IgD-negative memory B cell (primary cell): ENCODE results near the gene CASQ1. TPM values are rescaled to one million over a fixed set of nuclear protein-coding genes. Genes with fewer than 3 reads are reported as not detected.

Source experiments
- H3K27ac Mint-ChIP-seq, 3 donors: one replicate each; pipeline ENCODE4 v1.8.0; 2020 to 2022; ENCODE audit warnings: mild to moderate bottlenecking in 3 of 3, mixed read lengths in 3 of 3, moderate library complexity in 1 of 3
- H3K27me3 Mint-ChIP-seq: one replicate; pipeline ENCODE4 v1.8.0; 2021; ENCODE audit warnings: mixed read lengths
- H3K36me3 Mint-ChIP-seq: one replicate; pipeline ENCODE4 v1.8.0; 2020; ENCODE audit warnings: mild to moderate bottlenecking, mixed read lengths
- H3K4me1 Mint-ChIP-seq, 3 donors: one replicate each; pipeline ENCODE4 v1.8.0; 2020 to 2022; ENCODE audit warnings: mixed read lengths in 3 of 3, mild to moderate bottlenecking in 1 of 3
- H3K4me3 Mint-ChIP-seq, 4 donors: one replicate each; pipeline ENCODE4 v1.8.0; 2020 to 2022; ENCODE audit warnings: mild to moderate bottlenecking in 4 of 4, mixed read lengths in 4 of 4, moderate library complexity in 3 of 4
- H3K9me3 Mint-ChIP-seq, 3 donors: one replicate each; pipeline ENCODE4 v1.8.0; 2020 to 2021; ENCODE audit warnings: mixed read lengths in 3 of 3, mild to moderate bottlenecking in 1 of 3
- polyA plus RNA-seq: library from polyadenylated mRNA; unstranded; fragments of 300-500 nt; fragmentation: Illumina TruSeq; gene quantifications from one replicate; pipeline ENCODE4 v1.2.3, GENCODE V29; 2021

The CASQ1 gene
- polyA plus RNA-seq, 1 donor from 2014 or later: not detected

GRCh38 chr1:160186246-160186645 is 4.1 kb upstream of the CASQ1 start:
- H3K4me1 Mint-ChIP-seq: no peaks in the 10 kb centered on the region
- no peak overlapping the region for H3K27ac Mint-ChIP-seq
- H3K9me3 Mint-ChIP-seq: no peaks in the 10 kb centered on the region
- no peak overlapping the region for H3K4me3 Mint-ChIP-seq
- no peaks in the 10 kb centered on the region for H3K36me3 Mint-ChIP-seq
- H3K27me3 Mint-ChIP-seq: peaks cover 7% of the 10 kb centered on the region

GRCh38 chr1:160186729-160187128 is 3.6 kb upstream of the CASQ1 start:
- H3K4me3 Mint-ChIP-seq: no peak overlapping the region
- no peaks in the 10 kb centered on the region for H3K4me1 Mint-ChIP-seq
- H3K27me3 Mint-ChIP-seq: peaks cover 4% of the 10 kb centered on the region
- no peaks in the 10 kb centered on the region for H3K9me3 Mint-ChIP-seq
- H3K36me3 Mint-ChIP-seq: no peaks in the 10 kb centered on the region
- H3K27ac Mint-ChIP-seq: no peak overlapping the region

GRCh38 chr1:160187407-160187806 is 3.0 kb upstream of the CASQ1 start:
- H3K36me3 Mint-ChIP-seq: no peaks in the 10 kb centered on the region
- H3K9me3 Mint-ChIP-seq: no peaks in the 10 kb centered on the region
- H3K4me3 Mint-ChIP-seq: no peak overlapping the region
- H3K4me1 Mint-ChIP-seq: no peaks in the 10 kb centered on the region
- peak overlapping the region in 1 of 3 donors; percentile 81 for H3K27ac Mint-ChIP-seq
- peaks cover 1% of the 10 kb centered on the region for H3K27me3 Mint-ChIP-seq

- Mint-ChIP-seq H3K27me3 (peaks cover 1% of the 10 kb centered on the region), H3K36me3 (no peaks in the 10 kb centered on the region), H3K9me3 (no peaks in the 10 kb centered on the region), H3K27ac (no peak overlapping the region), H3K4me3 (no peak overlapping the region), H3K4me1 (no peaks in the 10 kb centered on the region)
These were observed 2.0 kb upstream of the CASQ1 start for GRCh38 chr1:160188341-160188740.

DNA sequence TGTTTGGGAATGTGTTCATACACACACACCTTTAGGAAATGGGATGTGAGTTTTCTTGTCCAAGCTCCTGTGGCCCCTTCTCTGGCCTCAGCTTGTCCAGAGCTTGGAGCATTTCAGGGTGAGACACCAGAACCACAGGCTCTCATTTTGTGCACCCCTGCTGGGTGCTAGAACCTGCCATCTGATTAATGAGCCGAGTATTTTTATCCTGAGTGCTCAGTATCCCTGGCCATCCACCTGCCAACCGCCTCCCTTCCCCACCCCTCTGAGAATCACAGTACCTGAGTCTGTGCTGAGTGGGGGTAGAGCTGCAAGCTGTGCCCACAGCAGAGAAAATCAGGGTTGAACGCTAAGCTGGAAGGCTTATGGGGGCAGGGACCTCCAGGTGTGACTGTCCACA is 1.4 kb downstream of the CASQ1 start:
- H3K27ac Mint-ChIP-seq: no peak overlapping the region
- no peaks in the 10 kb centered on the region for H3K9me3 Mint-ChIP-seq
- H3K36me3 Mint-ChIP-seq: no peaks in the 10 kb centered on the region
- H3K4me1 Mint-ChIP-seq: peaks cover 0 to 5% (median 2%) of the 10 kb centered on the region in 3 donors
- H3K4me3 Mint-ChIP-seq: no peak overlapping the region
- H3K27me3 Mint-ChIP-seq: peaks cover 3% of the 10 kb centered on the region

- H3K4me3 Mint-ChIP-seq: no peak overlapping the region
- H3K27ac Mint-ChIP-seq: peak overlapping the region in 1 of 3 donors; percentile 9
- no peaks in the 10 kb centered on the region for H3K36me3 Mint-ChIP-seq
These were observed 1.9 kb downstream of the CASQ1 start for GRCh38 chr1:160192234-160192633.

DNA sequence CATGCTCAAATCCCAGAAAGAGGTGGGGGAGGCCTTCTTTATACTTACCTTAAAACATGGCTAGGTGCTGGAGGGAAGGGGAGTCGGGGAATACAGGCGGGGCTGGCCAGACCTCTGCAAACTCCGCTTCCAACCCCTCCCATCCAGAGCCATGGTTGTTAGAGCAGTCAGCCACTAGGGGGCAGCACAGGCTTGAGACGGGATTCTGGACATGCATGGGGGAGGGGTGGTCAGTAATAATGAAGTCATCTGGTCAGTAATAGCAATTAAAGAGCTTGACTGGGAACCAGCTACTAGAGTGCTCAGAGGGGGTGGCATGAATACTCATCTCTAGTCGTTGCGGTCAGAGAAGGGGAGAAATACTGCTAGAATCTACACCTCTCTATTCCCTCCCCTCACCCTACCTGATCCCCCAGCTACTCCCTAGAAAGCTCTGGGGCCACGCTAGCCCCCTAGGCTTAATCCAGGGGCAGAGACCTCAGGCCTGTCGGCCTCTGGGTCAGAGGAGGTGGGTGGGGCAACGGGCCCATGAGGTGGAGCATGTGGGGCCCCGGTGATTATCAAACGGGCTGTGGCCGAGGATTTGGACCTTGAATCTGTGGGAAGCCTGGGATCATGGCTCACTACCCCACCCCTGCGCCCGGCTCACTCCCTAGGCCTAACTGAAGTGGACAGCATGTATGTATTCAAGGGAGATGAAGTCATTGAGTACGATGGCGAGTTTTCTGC is 2.9 kb downstream of the CASQ1 start:
- Mint-ChIP-seq H3K4me1 (peaks cover 2 to 9% (median 5%) of the 10 kb centered on the region in 3 donors), H3K36me3 (no peaks in the 10 kb centered on the region), H3K9me3 (no peaks in the 10 kb centered on the region), H3K27ac (no peak overlapping the region), H3K27me3 (peaks cover 1% of the 10 kb centered on the region), H3K4me3 (no peak overlapping the region)

More at GRCh38 chr1:160192234-160192633, 1.9 kb downstream of the CASQ1 start:
- Mint-ChIP-seq H3K9me3 (no peaks in the 10 kb centered on the region), H3K27me3 (peaks cover 1% of the 10 kb centered on the region), H3K4me1 (peaks cover 2 to 6% (median 5%) of the 10 kb centered on the region in 3 donors)

DNA sequence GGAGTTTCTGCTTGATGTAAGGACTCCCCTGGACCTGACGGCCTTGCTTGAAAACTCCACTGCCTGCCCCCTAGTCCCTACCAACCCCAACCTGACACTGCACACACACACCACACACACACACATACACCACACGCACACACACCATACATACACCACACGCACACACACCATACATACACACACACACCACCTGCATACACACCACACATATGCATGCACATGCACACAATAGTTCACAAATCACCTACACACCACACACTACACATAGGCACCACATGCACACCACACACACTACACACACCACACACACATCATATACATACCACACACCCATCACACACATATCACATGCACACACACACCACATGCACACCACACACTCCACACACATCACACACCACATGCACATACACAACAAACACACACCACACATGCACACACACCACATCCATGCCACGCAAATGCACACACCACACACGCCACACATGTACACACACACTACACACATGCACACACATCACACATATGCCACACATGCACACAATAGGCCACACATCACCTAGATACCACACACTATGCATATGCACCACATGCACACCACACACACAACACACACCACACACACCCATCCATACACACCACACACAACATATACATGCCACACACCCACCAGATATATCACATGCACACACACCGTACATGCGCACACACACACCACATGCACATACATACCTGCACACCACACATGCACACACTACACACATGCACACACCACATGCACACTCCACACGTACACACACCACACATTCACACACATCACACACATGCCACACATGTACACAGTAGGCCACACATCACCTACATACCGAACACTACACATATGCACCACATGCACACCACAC is 3.7 kb downstream of the CASQ1 start:
- peaks cover 1% of the 10 kb centered on the region for H3K27me3 Mint-ChIP-seq
- H3K4me1 Mint-ChIP-seq: peaks cover 2 to 9% (median 5%) of the 10 kb centered on the region in 3 donors
- H3K36me3 Mint-ChIP-seq: no peaks in the 10 kb centered on the region
- no peak overlapping the region for H3K27ac Mint-ChIP-seq
- H3K9me3 Mint-ChIP-seq: no peaks in the 10 kb centered on the region
- no peak overlapping the region for H3K4me3 Mint-ChIP-seq

DNA sequence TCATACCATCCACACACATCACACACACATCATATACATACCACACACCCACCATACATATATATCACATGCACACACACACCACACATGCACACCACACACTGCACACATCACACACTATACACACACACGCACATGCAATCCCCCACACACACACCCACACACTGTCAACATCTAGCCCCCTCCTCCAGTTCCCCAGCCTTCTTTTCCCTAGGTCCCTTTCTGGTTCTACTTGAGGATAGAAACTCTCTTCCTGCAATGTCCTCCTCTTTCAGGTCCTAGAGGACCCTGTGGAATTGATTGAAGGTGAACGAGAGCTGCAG is 4.3 kb downstream of the CASQ1 start:
- H3K36me3 Mint-ChIP-seq: no peaks in the 10 kb centered on the region
- peaks cover 2 to 11% (median 5%) of the 10 kb centered on the region in 3 donors for H3K4me1 Mint-ChIP-seq
- no peak overlapping the region for H3K4me3 Mint-ChIP-seq
- H3K27me3 Mint-ChIP-seq: peaks cover 1% of the 10 kb centered on the region
- no peaks in the 10 kb centered on the region for H3K9me3 Mint-ChIP-seq
- H3K27ac Mint-ChIP-seq: no peak overlapping the region

DNA sequence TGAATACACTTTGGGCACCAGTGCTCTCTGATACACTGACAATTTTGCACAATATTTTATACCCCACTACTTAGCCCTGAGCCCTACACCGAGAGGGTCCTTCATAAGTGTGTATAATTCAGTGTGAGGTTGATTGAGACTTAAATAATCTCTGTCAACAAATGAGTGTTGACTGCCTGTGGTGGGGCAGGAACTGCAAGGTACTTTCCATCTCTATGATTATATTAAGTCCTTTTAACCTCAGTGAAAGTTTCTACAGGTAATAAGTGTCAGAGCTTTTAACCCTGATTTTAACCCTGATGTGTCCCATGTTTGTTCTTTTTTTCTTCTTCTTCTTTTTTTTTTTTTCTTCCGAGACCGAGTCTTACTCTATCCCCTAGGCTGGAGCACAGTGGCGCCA is 5.8 kb downstream of the CASQ1 start:
- Mint-ChIP-seq H3K9me3 (no peaks in the 10 kb centered on the region), H3K4me1 (peaks cover 5 to 19% (median 13%) of the 10 kb centered on the region in 3 donors), H3K27ac (peak overlapping the region in 1 of 3 donors; percentile 8)

DNA sequence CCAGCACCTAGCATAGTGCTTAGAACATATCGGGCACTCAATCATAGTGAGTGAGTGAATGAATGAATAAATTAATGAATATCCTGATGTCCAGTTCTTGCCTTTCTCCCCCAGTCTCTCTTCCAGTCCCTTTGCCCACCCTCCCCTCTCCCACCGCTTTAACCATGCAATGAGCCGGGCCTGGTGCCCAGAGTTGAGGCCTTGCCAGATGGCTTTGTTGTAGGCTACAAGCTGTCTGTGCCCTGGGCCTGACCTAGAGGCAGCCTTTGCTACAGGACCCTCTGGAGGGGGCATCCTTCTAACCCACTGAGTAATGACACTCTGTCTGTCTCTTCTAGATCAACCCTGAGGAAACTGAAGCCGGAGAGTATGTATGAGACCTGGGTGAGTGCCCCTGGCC is 6.9 kb downstream of the CASQ1 start:
- H3K4me3 Mint-ChIP-seq: peak overlapping the region in 1 of 4 donors; percentile 53
- H3K36me3 Mint-ChIP-seq: no peaks in the 10 kb centered on the region
- H3K27me3 Mint-ChIP-seq: peaks cover 1% of the 10 kb centered on the region
- H3K4me1 Mint-ChIP-seq: peaks cover 6 to 25% (median 13%) of the 10 kb centered on the region in 3 donors
- H3K9me3 Mint-ChIP-seq: no peaks in the 10 kb centered on the region
- H3K27ac Mint-ChIP-seq: no peak overlapping the region

More for the DNA sequence above, 5.8 kb downstream of the CASQ1 start:
- Mint-ChIP-seq H3K27me3 (peaks cover 1% of the 10 kb centered on the region), H3K36me3 (no peaks in the 10 kb centered on the region), H3K4me3 (no peak overlapping the region)

GRCh38 chr1:160200786-160201185 is 10.4 kb downstream of the CASQ1 start:
- Mint-ChIP-seq H3K9me3 (no peaks in the 10 kb centered on the region), H3K27ac (peak overlapping the region in 2 of 3 donors; percentile 84 to 89), H3K27me3 (peaks cover 1% of the 10 kb centered on the region), H3K4me1 (peaks cover 18 to 44% (median 31%) of the 10 kb centered on the region in 3 donors), H3K36me3 (no peaks in the 10 kb centered on the region), H3K4me3 (no peak overlapping the region)

- H3K4me1 Mint-ChIP-seq: peaks cover 39 to 61% (median 45%) of the 10 kb centered on the region in 3 donors
- no peaks in the 10 kb centered on the region for H3K27me3 Mint-ChIP-seq
- peak overlapping the region; percentile 90 to 95 (median 93) for H3K4me3 Mint-ChIP-seq
- no peaks in the 10 kb centered on the region for H3K9me3 Mint-ChIP-seq
- peaks cover 5% of the 10 kb centered on the region for H3K36me3 Mint-ChIP-seq
- peak overlapping the region; percentile 94 to 97 (median 96) for H3K27ac Mint-ChIP-seq
These were observed 14.3 kb downstream of the CASQ1 start for GRCh38 chr1:160204526-160205241.

- Mint-ChIP-seq H3K27ac (peak within 1 kb of the TSS; percentile 94 to 97 (median 96)), H3K36me3 (peaks cover 5% of the 10 kb centered on the region), H3K4me3 (peak within 1 kb of the TSS; percentile 90 to 98 (median 93)), H3K27me3 (no peaks in the 10 kb centered on the region), H3K9me3 (no peaks in the 10 kb centered on the region), H3K4me1 (peaks cover 39 to 63% (median 39%) of the 10 kb centered on the region in 3 donors)
These were observed 15.1 kb downstream of the CASQ1 start, which contains the start of gene PEA15 for GRCh38 chr1:160205242-160206035. TSS of gene PEA15 (plus strand) at chr1:160205384. CDS start at chr1:160211545, 6,161 bp downstream.
